Measurements from ENCODE around the gene KRI1.

Gene KRI1

DNA sequence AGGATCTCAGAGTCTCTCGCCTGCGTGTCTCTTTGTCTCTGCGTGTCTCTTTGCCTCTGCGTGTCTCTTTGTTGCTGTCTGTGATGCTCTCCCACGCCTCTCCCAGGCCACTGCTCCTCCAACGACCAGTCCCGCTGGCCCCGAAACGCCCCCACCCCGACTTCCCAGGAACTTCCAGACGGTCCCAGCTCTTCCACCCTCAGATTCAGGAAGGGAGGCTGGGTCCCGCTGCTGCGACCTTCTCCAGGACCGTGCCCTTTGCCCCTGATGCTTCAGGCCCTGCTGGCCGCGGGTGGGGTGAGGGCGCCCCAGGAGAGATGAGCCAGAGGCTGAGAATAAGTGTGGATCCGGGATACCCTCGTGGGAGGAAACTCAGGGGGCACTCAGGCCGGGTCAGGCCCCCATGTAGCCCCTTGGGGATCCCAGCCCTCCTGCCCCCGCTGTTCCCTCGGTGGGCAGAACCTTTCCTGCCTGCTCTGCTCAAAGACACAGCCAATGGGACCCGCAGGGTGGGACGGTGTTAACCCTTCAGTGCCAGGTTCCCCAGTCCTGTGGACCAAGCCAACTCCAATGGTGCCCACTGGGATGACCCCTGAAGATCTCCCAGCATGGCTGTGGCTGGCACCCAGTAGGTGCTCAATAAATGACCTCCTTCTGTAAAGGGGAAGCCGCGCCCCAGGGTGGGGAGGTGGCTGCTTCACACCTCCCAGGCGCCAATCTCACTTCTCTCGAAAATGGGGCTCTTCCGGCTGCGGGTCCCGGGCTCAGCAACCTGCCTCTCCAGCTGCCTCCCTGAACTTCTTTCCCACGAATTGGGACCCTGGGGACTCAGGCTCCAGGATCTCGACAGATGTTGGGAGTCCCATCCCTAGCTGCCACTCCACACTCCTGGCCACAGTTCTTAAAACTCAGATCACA is 47.1 kb downstream of the KRI1 start:
- no peak for DNase-seq (ENCODE audit: low spot score)

DNA sequence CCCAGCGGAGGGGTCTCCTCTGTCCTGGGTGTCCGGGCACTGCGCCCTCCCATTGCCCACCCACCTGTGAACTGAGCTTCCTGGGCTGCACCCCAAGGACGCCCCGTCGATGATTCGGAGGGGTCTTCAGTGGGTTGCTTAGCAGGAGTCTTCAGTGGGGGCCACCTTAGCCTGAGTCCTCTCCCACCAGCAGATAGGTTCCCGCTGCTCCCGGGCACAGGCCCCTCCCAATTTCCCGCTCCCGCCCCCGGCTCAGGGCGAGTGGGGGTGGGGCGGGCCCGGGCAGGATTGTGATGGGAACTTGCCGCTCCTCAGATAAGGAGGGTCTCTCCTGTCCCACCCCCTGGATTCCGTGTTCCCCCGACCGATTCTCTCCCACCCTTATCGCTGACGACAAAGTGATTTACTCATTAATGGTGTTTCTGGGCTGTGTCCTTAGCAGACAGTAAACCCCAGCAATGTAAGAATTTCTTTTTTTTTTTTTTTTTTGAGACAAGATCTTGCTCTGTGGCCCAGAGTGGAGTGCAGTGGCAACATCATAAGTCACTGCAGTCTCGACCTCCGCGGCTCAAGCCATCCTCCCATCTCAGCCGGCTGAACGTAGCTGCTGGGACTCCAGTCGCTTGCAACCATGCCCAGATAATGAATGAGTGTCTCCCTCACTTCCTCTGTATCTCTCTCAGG is 47.9 kb downstream of the KRI1 start:
- peak; percentile 42 for DNase-seq (ENCODE audit: low spot score)

DNA sequence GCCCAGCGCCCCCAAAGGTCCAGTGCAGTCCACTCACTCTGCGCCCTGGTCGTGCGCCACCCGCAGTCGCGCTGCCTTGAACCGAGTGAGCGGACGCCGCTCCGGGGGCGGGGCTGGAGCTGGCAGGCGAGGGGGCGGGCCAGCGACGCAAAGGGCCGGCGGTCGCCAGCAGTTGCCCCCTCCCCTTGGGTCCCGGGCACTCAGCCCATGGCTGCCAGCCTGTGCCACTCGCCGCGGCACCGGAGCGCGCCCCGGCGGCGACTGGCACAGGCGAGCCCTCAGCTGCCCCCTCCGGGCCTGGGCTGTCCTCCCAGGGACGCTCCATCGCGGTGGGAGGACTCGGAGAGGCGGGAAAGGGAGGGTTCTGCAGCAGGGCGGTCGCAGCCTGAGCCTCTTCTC is 48.5 kb downstream of the KRI1 start, which contains the start of gene S1PR5:
Gene S1PR5 (minus strand): TSS at position 87 of the 399 bp plus-strand sequence. CDS start 2,436 bp downstream, outside the sequence.
- DNase-seq (ENCODE audit: low spot score), result peak; percentile 93

DNA sequence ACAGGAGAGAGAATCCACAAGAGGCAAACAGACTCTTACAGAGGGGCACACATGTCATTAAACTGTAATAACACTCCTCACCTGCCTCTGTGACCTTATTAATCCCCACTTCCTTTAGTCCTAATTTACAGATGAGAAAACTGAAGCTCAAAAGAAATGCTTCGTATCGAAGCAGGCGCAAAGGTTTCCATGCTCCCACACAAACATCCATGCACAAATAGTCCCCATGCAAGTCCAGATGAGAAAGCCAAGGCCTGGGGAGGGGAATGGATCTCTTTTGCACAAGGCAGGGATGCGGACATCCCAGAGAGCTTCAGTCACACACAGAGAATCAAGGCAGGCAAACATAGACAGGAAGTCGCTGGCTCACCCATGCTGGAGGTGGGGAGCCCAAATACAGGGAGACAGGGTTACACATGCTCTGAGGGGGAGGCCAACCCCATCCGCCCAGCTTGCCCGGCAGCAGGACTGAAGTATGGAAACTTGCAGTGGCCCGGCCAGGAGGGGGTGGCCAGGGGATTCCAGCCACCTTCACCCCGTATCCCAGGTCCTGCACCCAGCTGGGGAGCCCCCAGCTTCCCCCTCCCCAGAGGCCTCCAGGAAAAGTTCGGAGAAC is 49.0 kb downstream of the KRI1 start:
- peak; percentile 29 for DNase-seq (ENCODE audit: low spot score)

DNA sequence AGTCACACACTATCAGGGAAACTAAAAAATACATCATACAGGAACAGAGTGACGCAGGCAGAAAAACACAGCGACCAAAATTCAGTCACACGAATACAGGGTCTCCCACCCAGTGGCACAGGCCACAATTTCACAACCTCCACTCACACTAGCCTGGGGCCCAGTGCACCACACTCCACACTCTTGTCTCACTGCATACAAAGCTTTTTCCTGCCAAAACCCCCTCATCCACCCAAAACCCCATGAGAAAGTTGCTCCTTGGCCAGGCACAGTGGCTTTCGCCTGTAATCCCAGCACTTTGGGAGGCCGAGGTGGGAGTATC is 49.8 kb downstream of the KRI1 start:
- DNase-seq (ENCODE audit: low spot score), result no peak

DNA sequence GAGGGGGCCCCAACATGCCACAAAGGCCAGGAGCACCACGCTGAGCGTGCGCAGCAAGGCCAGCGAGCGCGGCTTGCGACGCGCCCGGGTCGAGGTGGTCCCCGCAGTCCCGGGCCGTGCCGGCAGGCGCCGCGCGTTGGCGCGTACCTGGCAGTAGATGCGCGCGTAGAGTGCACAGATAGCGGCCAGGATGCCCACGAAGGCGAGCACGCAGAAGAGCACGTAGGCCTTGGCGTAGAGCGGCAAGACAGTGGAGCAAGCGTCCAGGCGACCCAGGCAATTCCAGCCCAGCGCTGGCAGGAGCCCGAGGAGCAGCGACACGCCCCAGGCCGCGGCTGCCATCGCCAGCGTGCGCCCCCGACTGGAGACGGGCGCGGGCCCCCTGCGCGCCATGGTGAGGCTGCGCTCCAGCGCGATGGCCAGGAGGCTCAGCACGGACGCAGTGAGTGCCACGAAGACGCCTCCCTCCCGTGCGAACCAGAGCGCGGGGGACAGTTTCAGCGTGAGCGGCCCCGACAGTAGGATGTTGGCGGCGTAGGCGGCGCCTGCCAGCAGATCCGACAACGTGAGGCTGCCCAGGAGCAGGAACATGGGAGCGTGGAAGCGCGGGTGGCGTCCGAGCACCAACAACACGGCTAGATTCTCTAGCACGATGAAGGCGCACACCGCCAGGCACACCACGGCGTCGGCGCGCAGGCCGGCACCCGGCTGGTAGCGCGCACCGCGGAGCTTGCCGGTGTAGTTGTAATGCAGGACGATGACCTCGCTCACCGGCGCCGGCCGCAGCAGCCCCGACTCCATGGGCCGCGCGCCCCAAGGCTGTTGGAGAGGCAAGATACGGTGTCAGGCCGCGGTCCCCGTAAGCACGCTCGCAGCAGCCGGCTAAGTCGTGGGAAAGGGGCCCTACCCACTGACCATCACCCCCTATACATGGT is 51.3 kb downstream of the KRI1 start:
- DNase-seq (ENCODE audit: low spot score), result no peak

DNA sequence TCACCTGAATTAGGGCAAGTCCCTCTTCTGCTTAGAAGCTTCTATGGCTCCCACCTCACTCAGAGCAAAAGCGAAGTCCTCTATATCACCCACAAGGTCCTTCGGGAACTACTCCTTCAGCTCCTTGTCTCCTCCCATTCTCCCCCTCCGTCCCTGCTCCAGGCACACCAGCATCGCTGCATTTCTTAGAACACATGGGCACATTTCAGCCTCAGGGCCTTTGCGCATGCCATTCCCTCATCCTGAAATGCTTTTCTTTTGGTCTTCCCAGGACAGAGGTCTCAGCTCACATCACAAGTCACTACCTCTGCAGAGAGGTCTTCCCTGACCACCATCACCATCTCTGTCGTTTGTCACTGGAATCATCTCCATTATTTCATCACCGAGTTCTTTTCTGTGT is 52.6 kb downstream of the KRI1 start:
- no peak for DNase-seq (ENCODE audit: low spot score)

DNA sequence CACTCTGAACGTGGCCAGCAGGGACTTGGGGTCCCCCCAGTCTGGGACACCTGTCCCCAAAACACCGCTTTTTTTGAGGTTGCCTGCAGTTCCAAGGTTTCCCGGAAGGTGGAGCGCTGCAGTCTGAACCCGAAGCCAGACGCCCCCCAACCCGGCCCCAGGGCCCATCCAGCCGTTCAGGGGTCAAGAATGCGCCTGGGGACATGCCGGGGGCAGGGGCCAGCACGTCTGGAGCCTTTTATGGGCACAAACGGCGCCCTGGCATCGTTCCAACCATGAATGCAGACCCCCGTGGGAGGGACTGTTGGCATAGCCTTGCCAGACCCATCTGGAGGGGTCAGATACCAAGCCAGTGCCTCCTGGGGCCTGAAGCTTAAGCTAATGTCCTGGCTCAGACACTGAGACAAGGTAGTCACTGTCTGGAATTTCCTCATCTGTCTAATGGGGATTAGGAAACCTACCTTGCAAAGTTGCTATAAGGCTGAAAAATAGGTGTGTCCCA is 55.5 kb downstream of the KRI1 start:
- DNase-seq (ENCODE audit: low spot score), result no peak

DNA sequence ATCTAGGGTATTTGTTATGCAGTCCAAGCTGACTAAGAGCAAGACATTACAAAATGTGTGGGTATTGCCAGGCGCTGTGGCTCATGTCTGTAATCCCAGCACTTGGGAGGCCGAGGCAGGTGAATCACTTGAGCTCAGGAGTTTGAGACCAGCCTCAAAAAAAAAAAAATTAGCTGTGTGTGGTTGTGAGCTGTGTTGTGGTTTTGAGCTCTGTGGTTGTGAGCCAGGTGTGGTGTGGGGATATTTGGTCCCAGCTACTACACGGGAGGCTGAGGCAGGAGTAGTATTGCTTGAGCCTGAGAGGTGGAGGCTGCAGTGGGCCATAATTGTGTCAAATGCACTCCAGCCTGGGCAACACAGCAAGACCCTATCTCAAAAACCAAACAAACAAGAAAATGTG is 57.1 kb downstream of the KRI1 start:
- no peak for DNase-seq (ENCODE audit: low spot score)

DNA sequence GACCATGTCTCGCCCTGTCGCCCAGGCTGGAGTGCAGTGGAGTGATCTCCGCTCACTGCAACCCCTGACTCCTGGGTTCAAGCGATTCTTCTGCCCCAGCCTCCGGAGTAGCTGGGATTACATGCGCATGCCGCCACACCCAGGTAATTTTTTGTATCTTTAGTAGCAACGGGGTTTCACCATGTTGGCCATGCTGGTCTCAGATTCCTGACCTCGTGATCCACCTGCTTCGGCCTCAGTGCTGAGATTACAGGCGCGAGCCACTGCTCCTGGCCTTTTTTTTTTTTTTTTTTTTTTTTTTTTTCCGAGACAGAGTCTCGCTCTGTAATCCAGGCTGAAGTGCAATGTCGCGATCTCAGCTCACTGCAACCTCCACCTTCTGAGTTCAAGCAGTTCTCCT is 57.8 kb downstream of the KRI1 start:
- no peak for DNase-seq (ENCODE audit: low spot score)

DNA sequence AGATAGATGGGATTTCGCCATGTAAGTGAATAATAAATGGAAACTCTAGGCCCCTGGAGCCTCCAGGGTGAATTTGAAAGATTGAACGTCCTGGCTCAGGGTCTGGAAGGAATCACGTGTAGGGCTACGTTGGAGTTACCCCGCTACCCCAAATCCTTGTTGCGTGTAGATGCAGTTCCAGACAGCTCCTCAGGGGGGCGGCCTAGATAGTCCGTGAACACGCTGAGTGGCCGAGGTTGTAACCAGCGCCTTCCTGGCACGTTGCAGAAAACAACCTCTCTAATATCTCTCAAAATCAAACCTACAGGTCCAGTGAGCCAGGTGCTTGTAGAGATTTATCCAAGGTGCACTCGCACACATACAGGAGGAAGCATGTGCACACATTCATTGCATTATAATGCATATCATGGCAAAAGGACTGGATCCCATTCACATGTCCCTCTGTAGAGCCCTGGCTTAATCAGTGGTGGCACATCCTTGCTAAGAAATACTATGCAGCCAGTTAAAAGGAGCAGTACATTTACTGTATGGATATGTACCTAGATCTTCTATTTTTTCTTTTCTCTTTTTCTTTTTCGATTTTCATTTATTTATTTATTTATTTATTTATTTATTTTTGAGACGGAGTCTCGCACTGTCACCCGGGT is 60.1 kb downstream of the KRI1 start:
- peak; percentile 71 for DNase-seq (ENCODE audit: low spot score)
